ENCODE measurements around the gene PTPRCAP.

Gene PTPRCAP

GRCh38 chr11:67423466-67423865 is 14.0 kb downstream of the PTPRCAP start:
- DNase-seq, result no peak

GRCh38 chr11:67422891-67423290 is 14.6 kb downstream of the PTPRCAP start:
- no peak for DNase-seq

- no peak for DNase-seq
These were observed 16.0 kb downstream of the PTPRCAP start for GRCh38 chr11:67421430-67422031.

- DNase-seq, result peak; percentile 80
These were observed 16.6 kb downstream of the PTPRCAP start for GRCh38 chr11:67420646-67421429.

- DNase-seq, result no peak
These were observed 17.3 kb downstream of the PTPRCAP start for GRCh38 chr11:67420147-67420645.

GRCh38 chr11:67419325-67420049 is 18.0 kb downstream of the PTPRCAP start:
- DNase-seq, result no peak

- DNase-seq, result peak; percentile 19
These were observed 18.8 kb downstream of the PTPRCAP start for GRCh38 chr11:67418476-67419281.

GRCh38 chr11:67417425-67417824 is 20.1 kb downstream of the PTPRCAP start:
- DNase-seq, result no peak

GRCh38 chr11:67416416-67417335 is 20.8 kb downstream of the PTPRCAP start:
- DNase-seq, result no peak

- no peak for DNase-seq
These were observed 21.8 kb downstream of the PTPRCAP start, which contains the start of gene CARNS1 for GRCh38 chr11:67415501-67416304. CARNS1 (plus strand) TSS chr11:67415678; CDS start chr11:67416200, 522 bp downstream.

- no peak for DNase-seq
These were observed 24.1 kb downstream of the PTPRCAP start for GRCh38 chr11:67413266-67413849.

GRCh38 chr11:67412495-67413179 is 24.8 kb downstream of the PTPRCAP start:
- no peak for DNase-seq

- DNase-seq, result no peak
These were observed 25.7 kb downstream of the PTPRCAP start for GRCh38 chr11:67411785-67412152.

GRCh38 chr11:67410984-67411784 is 26.3 kb downstream of the PTPRCAP start:
- DNase-seq, result no peak

GRCh38 chr11:67410369-67410831 is 27.1 kb downstream of the PTPRCAP start:
- no peak for DNase-seq

GRCh38 chr11:67409781-67410368 is 27.6 kb downstream of the PTPRCAP start:
- no peak for DNase-seq

GRCh38 chr11:67409261-67409666 is 28.2 kb downstream of the PTPRCAP start:
- DNase-seq, result peak; percentile 81
